HEK293T (cell line): Measurements from ENCODE around the gene CEP57.
"Not testable (repeated sequence)": the region's sequence is repeated elsewhere in the genome, so short reads cannot be mapped to it uniquely, and the experiment has no call there.

Experiments used
- CTCF ChIA-PET: fragments of 350-600 bp; formaldehyde crosslinking; extraction: SDS; loops from one replicate; lab custom pipeline; 2021; ENCODE audit warnings: antibody characterized with exemption, inconsistent platforms; lab: Yijun Ruan, JAX
- POLR2A ChIA-PET: fragments of 350-600 bp; formaldehyde crosslinking; extraction: SDS; loops from one replicate; lab custom pipeline; 2020; ENCODE audit warnings: antibody characterized with exemption, inconsistent platforms; lab: Yijun Ruan, JAX
- DNase-seq: peaks from one replicate; pipeline ENCODE4 v3.0.0; 2012; ENCODE audit warnings: mixed read lengths; ENCODE audit errors: extremely low spot score
- ARNT ChIP-seq: fragments of 450-650 bp; IDR thresholded peaks from 2 replicates; pipeline ENCODE4 v1.6.1; 2017; ENCODE audit warnings: mild to moderate bottlenecking
- BHLHE40 ChIP-seq: fragments of 450-650 bp; IDR thresholded peaks from 2 replicates; pipeline ENCODE4 v1.6.1; 2016; ENCODE audit warnings: mild to moderate bottlenecking, moderate library complexity, borderline replicate concordance
- CTBP1 ChIP-seq: fragments of 450-650 bp; IDR thresholded peaks from 2 replicates; pipeline ENCODE4 v1.6.1; 2016; ENCODE audit warnings: borderline replicate concordance
- ELF4 ChIP-seq: fragments of 450-650 bp; IDR thresholded peaks from 2 replicates; pipeline ENCODE4 v1.6.1; 2017; ENCODE audit warnings: antibody characterized with exemption
- FOXA1 ChIP-seq: fragments of 450-650 bp; IDR thresholded peaks from 2 replicates; pipeline ENCODE4 v1.6.1; 2016; ENCODE audit warnings: mild to moderate bottlenecking
- FOXK2 ChIP-seq: fragments of 450-650 bp; IDR thresholded peaks from 2 replicates; pipeline ENCODE4 v1.6.1; 2016; ENCODE audit warnings: mild to moderate bottlenecking
- FOXM1 ChIP-seq: fragments of 450-650 bp; IDR thresholded peaks from 2 replicates; pipeline ENCODE4 v1.6.1; 2017; ENCODE audit warnings: mild to moderate bottlenecking, borderline replicate concordance
- HDGF ChIP-seq: fragments of 450-650 bp; IDR thresholded peaks from 2 replicates; pipeline ENCODE4 v1.6.1; 2017; ENCODE audit warnings: antibody characterized with exemption, borderline replicate concordance
- L3MBTL2 ChIP-seq: fragments of 450-650 bp; conservative IDR thresholded peaks from 2 replicates; pipeline ENCODE4 v1.6.1; 2016; ENCODE audit warnings: mild to moderate bottlenecking
- LEF1 ChIP-seq: fragments of 450-650 bp; IDR thresholded peaks from 2 replicates; pipeline ENCODE4 v1.6.1; 2017; ENCODE audit warnings: mild to moderate bottlenecking, borderline replicate concordance
- NFRKB ChIP-seq: fragments of 450-650 bp; IDR thresholded peaks from 2 replicates; pipeline ENCODE4 v1.6.1; 2016; ENCODE audit warnings: mild to moderate bottlenecking, moderate library complexity
- SP1 ChIP-seq: fragments of 450-650 bp; IDR thresholded peaks from 2 replicates; pipeline ENCODE4 v1.6.1; 2017
- SUZ12 ChIP-seq: fragments of 450-650 bp; IDR thresholded peaks from 2 replicates; pipeline ENCODE4 v1.6.1; 2016; ENCODE audit warnings: mild to moderate bottlenecking
- TARDBP ChIP-seq: fragments of 450-650 bp; IDR thresholded peaks from 2 replicates; pipeline ENCODE4 v1.6.1; 2016
- ZNF384 ChIP-seq: fragments of 450-650 bp; IDR thresholded peaks from 2 replicates; pipeline ENCODE4 v1.6.1; 2016
- TF ChIP-seq, protein P1 (sequence below): fragments of 450-650 bp; IDR thresholded peaks from 2 replicates; pipeline ENCODE4 v1.6.1; 2016

CEP57 gene

DNA sequence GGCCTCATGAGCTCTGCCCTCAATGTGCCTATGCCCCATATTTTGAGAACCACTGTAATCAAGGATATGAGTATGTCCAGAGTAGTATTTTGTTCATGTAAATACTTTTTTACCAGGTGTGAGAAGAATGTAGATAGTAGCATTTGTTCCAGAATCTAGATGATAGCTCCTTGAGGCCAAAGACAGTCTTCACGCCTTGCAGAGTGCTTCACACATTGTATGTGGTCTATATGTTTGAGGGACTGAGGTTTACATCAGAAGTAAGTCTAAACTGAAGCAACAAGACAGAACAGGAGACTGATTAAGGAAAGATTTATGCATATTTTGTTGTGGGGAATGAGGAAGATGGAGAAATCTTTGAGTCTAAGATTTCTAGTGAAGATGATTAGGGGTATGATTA is 12.5 kb downstream of the CEP57 start:
- CTCF ChIA-PET = no interaction called here
- POLR2A ChIA-PET = no interaction called here
- DNase-seq = no peak
- TF ChIP-seq NFRKB (no peak), ARNT (no peak), TARDBP (no peak), BHLHE40 (no peak), ELF4 (no peak), L3MBTL2 (no peak), FOXK2 (no peak), LEF1 (no peak), ZNF384 (no peak), FOXM1 (no peak), FOXA1 (no peak)
- TF ChIP-seq, protein P1, sequence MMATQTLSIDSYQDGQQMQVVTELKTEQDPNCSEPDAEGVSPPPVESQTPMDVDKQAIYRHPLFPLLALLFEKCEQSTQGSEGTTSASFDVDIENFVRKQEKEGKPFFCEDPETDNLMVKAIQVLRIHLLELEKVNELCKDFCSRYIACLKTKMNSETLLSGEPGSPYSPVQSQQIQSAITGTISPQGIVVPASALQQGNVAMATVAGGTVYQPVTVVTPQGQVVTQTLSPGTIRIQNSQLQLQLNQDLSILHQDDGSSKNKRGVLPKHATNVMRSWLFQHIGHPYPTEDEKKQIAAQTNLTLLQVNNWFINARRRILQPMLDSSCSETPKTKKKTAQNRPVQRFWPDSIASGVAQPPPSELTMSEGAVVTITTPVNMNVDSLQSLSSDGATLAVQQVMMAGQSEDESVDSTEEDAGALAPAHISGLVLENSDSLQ = no peak

DNA sequence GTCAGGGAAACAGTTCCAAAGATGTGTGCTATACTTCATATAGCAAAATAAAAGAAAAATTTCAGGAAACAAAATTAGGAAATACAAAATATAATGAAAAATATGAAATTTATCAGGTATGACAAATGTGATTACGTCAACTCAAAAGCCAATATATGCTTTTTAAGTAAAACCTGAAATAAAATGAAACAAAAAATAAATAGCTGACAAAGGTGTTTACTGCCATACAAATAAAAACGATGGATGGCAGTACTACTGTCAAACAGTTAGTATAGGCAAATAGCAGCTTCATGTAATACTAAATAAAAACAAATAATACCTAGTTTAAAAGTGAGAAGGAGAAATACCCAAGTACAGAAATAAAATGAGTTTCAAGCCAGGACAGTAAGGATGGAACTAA is 13.7 kb downstream of the CEP57 start:
- TF ChIP-seq ELF4 (no peak), FOXK2 (no peak), BHLHE40 (no peak), SUZ12 (no peak), HDGF (no peak), ARNT (no peak), LEF1 (no peak), TARDBP (no peak), ZNF384 (no peak), SP1 (no peak), NFRKB (no peak), FOXM1 (no peak), FOXA1 (no peak), CTBP1 (no peak), L3MBTL2 (no peak)
- TF ChIP-seq, protein P1 = no peak
- CTCF ChIA-PET = interaction anchor here (1.1 kb wide), 1 partner anchor 99 kb away, joined by 3 read pairs; no protein-coding TSS in a partner anchor
- POLR2A ChIA-PET = no interaction called here
- DNase-seq = no peak

DNA sequence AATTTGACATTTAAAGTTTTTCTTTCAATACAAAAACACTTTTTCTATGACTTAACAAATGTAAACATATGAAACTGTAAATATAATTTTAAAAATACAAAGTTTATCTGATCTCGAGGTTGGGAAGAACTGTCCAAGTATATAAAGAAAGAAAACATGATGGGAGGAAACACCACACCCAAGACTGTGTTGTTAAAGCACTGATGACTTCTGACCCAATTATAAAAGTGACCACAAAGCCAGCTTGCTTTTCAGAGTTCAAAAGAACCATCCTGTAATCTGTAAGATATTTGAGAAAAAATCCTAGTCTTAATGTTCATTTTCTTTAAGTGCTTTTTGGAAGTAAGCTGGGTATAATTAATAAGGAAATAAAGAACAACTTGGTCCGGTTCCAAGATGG is 15.6 kb downstream of the CEP57 start:
- POLR2A ChIA-PET = no interaction called here
- no peak for DNase-seq
- no peak for TF ChIP-seq LEF1
- no peak for TF ChIP-seq SUZ12
- no peak for TF ChIP-seq BHLHE40
- no peak for TF ChIP-seq FOXA1
- TF ChIP-seq HDGF = no peak
- TF ChIP-seq FOXK2 = no peak
- TF ChIP-seq, protein P1 = no peak
- no peak for TF ChIP-seq SP1
- no peak for TF ChIP-seq ZNF384
- TF ChIP-seq FOXM1 = no peak
- no peak for TF ChIP-seq ELF4
- CTCF ChIA-PET = no interaction called here

DNA sequence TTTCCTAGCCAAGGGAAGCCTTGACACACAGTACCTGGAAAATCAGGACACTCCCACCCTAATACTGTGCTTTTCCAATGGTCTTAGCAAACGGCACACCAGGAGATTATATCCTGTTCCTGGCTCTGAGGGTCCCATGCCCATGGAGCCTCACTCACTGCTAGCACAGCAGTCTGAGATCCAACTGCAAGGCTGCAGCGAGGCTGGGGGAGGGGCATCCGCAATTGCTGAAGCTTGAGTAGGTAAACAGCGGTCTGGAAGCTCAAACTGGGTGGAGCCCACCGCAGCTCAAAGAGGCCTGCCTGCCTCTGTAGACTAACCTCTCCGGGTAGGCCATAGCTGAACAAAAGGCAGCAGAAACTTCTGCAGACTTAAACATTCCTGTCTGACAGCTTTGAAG is 16.2 kb downstream of the CEP57 start:
- DNase-seq, POLR2A ChIA-PET, CTCF ChIA-PET: not testable (repeated sequence)

DNA sequence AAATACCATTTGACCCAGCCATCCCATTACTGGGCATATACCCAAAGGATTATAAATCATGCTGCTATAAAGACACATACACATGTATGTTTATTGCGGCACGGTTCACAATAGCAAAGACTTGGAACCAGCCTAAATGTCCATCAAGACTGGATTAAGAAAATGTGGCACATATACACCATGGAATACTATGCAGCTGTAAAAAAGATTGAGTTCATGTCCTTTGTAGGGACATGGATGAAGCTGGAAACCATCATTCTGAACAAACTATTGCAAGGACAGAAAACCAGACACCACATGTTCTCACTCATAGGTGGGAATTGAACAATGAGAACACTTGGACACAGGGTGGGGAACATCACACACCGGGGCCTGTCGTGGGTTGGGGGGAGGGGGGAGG is 20.8 kb downstream of the CEP57 start:
- DNase-seq, POLR2A ChIA-PET, CTCF ChIA-PET: not testable (repeated sequence)

DNA sequence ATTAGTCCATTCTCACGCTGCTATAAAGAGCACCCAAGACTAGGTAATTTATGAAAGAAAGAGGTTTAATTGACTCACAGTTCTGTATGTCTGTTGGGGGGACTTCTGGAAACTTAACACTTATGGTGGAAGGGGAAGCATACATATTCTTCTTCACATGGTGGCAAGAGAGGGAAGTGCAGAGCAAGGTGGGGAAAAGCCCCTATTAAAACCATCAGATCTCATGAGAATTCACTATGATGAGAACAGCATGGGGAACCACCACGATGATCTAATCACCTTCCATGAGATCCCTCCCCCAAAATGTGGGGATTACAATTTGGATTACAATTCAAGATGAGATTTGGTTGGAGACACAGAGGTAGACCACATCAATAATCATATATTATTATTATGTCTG is 25.7 kb downstream of the CEP57 start:
- no peak for TF ChIP-seq ZNF384
- no peak for TF ChIP-seq BHLHE40
- TF ChIP-seq NFRKB = no peak
- no peak for TF ChIP-seq SUZ12
- TF ChIP-seq FOXM1 = no peak
- TF ChIP-seq SP1 = no peak
- TF ChIP-seq ELF4 = no peak
- TF ChIP-seq CTBP1 = no peak
- no peak for TF ChIP-seq HDGF
- no peak for TF ChIP-seq FOXA1
- no peak for TF ChIP-seq TARDBP
- TF ChIP-seq ARNT = no peak
- TF ChIP-seq FOXK2 = no peak
- TF ChIP-seq, protein P1 = no peak
- TF ChIP-seq LEF1 = no peak
- TF ChIP-seq L3MBTL2 = no peak
- ChIA-PET CTCF (no interaction called here), POLR2A (no interaction called here)
- no peak for DNase-seq
